GM23338 (cell line): ENCODE results near the gene MACROD1. TPM values are rescaled to one million over a fixed set of nuclear protein-coding genes. Genes with fewer than 3 reads are reported as not detected.
A peak's percentile ranks its signal among the peaks of the same experiment; 100 is the strongest.

ENCODE experiments used
- ATAC-seq: fragments of 200-7000 bp; cut with Tn5 transposase; 3 replicates; pipeline ENCODE4 v1.9.1; 2020
- DNase-seq: peaks from one replicate; pipeline ENCODE4 v3.0.0-alpha.2; 2015; ENCODE audit warnings: low spot score
- H2AFZ ChIP-seq: fragments of 200-600 bp; sonication (generic); 2 replicates; pipeline ENCODE4 v1.8.0; 2016; ENCODE audit warnings: antibody characterized with exemption, mild to moderate bottlenecking, moderate library complexity
- H3F3A ChIP-seq: fragments of 200-600 bp; sonication (generic); replicated peaks from 2 replicates; pipeline ENCODE4 v1.8.0; 2017; ENCODE audit warnings: antibody characterized with exemption, mixed run types, low read depth
- H3K27ac ChIP-seq: fragments of 200-600 bp; sonication (generic); 2 replicates; pipeline ENCODE4 v1.6.1; 2016; ENCODE audit warnings: low read depth
- H3K27me3 ChIP-seq: fragments of 200-600 bp; sonication (generic); 2 replicates; pipeline ENCODE4 v1.8.0; 2016; ENCODE audit warnings: mild to moderate bottlenecking, mixed run types, moderate library complexity; ENCODE audit not compliant: insufficient read depth
- H3K36me3 ChIP-seq: fragments of 200-600 bp; sonication (generic); 2 replicates; pipeline ENCODE4 v1.8.0; 2016; ENCODE audit warnings: mild to moderate bottlenecking; ENCODE audit not compliant: insufficient read depth
- H3K4me1 ChIP-seq: fragments of 200-600 bp; sonication (generic); 2 replicates; pipeline ENCODE4 v1.8.0; 2016; ENCODE audit warnings: mild to moderate bottlenecking, moderate library complexity; ENCODE audit not compliant: insufficient read depth
- H3K4me2 ChIP-seq: fragments of 200-600 bp; sonication (generic); 2 replicates; pipeline ENCODE4 v1.7.1; 2017; ENCODE audit warnings: mixed run types
- H3K4me3 ChIP-seq: fragments of 200-600 bp; sonication (generic); 2 replicates; pipeline ENCODE4 v1.6.1; 2016; ENCODE audit warnings: mixed run types
- H3K79me2 ChIP-seq: fragments of 200-600 bp; sonication (generic); replicated peaks from 2 replicates; pipeline ENCODE4 v1.8.0; 2017; ENCODE audit warnings: mild to moderate bottlenecking; ENCODE audit not compliant: insufficient read depth
- H3K9me2 ChIP-seq: fragments of 200-600 bp; sonication (generic); 2 replicates; pipeline ENCODE4 v1.8.0; 2017; ENCODE audit not compliant: insufficient read depth
- H4K20me1 ChIP-seq: fragments of 200-600 bp; sonication (generic); replicated peaks from 2 replicates; pipeline ENCODE4 v1.8.0; 2017; ENCODE audit warnings: mild to moderate bottlenecking; ENCODE audit not compliant: insufficient read depth
- H3K27ac Mint-ChIP-seq: 2 replicates; pipeline ENCODE4 v1.8.0; 2020; ENCODE audit warnings: inconsistent platforms, mild to moderate bottlenecking, moderate library complexity, mixed read lengths
- H3K27me3 Mint-ChIP-seq: 3 replicates; pipeline ENCODE4 v1.8.0; 2022; ENCODE audit warnings: low read depth, mild to moderate bottlenecking, moderate library complexity, mixed read lengths, inconsistent platforms; ENCODE audit not compliant: insufficient read depth, poor library complexity
- H3K36me3 Mint-ChIP-seq: 3 replicates; pipeline ENCODE4 v1.8.0; 2021; ENCODE audit warnings: low read depth, mild to moderate bottlenecking, inconsistent platforms, moderate library complexity, mixed read lengths
- H3K4me1 Mint-ChIP-seq: 3 replicates; pipeline ENCODE4 v1.8.0; 2020; ENCODE audit warnings: mild to moderate bottlenecking, inconsistent platforms, mixed read lengths
- H3K4me3 Mint-ChIP-seq: 3 replicates; pipeline ENCODE4 v1.8.0; 2021; ENCODE audit warnings: moderate library complexity, mild to moderate bottlenecking, inconsistent platforms, mixed read lengths
- H3K9me3 Mint-ChIP-seq: 3 replicates; pipeline ENCODE4 v1.8.0; 2020; ENCODE audit warnings: moderate library complexity, mild to moderate bottlenecking, inconsistent platforms, mixed read lengths
- CREB1 ChIP-seq: fragments of 250-450 bp; sonication (Bioruptor Pico); IDR thresholded peaks from 2 replicates; pipeline ENCODE4 v1.5.0; 2020; ENCODE audit warnings: low read depth, mild to moderate bottlenecking, moderate library complexity
- CTCF ChIP-seq, 2 experiments: fragments of 200-600 bp in 1 of 2; sonication (generic) in 1 of 2; conservative IDR thresholded peaks; 2 replicates each; pipeline versions ENCODE4 v1.5.1 to v1.6.1; 2016 to 2017; ENCODE audit warnings: antibody characterized with exemption in 2 of 2, low read depth in 2 of 2, mild to moderate bottlenecking in 2 of 2, moderate library complexity in 1 of 2
- ETS1 ChIP-seq: IDR thresholded peaks from 2 replicates; pipeline ENCODE4 v1.6.1; 2016; ENCODE audit warnings: antibody characterized with exemption
- EZH2 ChIP-seq: fragments of 200-600 bp; sonication (generic); IDR thresholded peaks from one replicate; pipeline ENCODE4 v1.8.0; 2017; ENCODE audit warnings: antibody characterized with exemption, mild to moderate bottlenecking, low read depth; ENCODE audit not compliant: unreplicated experiment
- EZH2phosphoT487 ChIP-seq: fragments of 200-600 bp; sonication (generic); IDR thresholded peaks from one replicate; pipeline ENCODE4 v1.8.1; 2018; ENCODE audit warnings: antibody characterized with exemption; ENCODE audit not compliant: unreplicated experiment
- JUNB ChIP-seq: IDR thresholded peaks from one replicate; pipeline ENCODE4 v1.6.1; 2016; ENCODE audit warnings: antibody characterized with exemption; ENCODE audit not compliant: unreplicated experiment
- NANOG ChIP-seq: IDR thresholded peaks from 2 replicates; pipeline ENCODE4 v1.6.1; 2016; ENCODE audit warnings: antibody characterized with exemption, borderline replicate concordance
- POLR2AphosphoS5 ChIP-seq: IDR thresholded peaks from 2 replicates; pipeline ENCODE4 v1.6.1; 2016; ENCODE audit warnings: antibody characterized with exemption, low read depth
- REST ChIP-seq: IDR thresholded peaks from one replicate; pipeline ENCODE4 v1.6.1; 2018; ENCODE audit warnings: antibody characterized with exemption; ENCODE audit not compliant: unreplicated experiment
- STAT1 ChIP-seq: IDR thresholded peaks from one replicate; pipeline ENCODE4 v1.6.1; 2016; ENCODE audit warnings: antibody characterized with exemption; ENCODE audit not compliant: unreplicated experiment
- ZNF114 ChIP-seq: fragments of 250-450 bp; sonication (Bioruptor Pico); IDR thresholded peaks from 2 replicates; pipeline ENCODE4 v1.5.0; 2020; ENCODE audit warnings: mild to moderate bottlenecking, moderate library complexity
- ZNF331 ChIP-seq: fragments of 250-450 bp; sonication (Bioruptor Pico); IDR thresholded peaks from 2 replicates; pipeline ENCODE4 v1.5.0; 2020; ENCODE audit warnings: low read depth, mild to moderate bottlenecking, moderate library complexity
- ZNF462 ChIP-seq: fragments of 250-450 bp; sonication (Bioruptor Pico); IDR thresholded peaks from 2 replicates; pipeline ENCODE4 v1.5.0; 2020; ENCODE audit warnings: mild to moderate bottlenecking, moderate library complexity
- polyA plus RNA-seq: library from polyadenylated mRNA; unstranded; fragments of >200 nt; fragmentation: Nextera tagmentation; extraction: Ambion mirVana; gene quantifications from 2 replicates; pipeline ENCODE4 v1.2.1, GENCODE V29; 2016
- total RNA-seq: library from RNA; depleted of rRNA; stranded (reverse); fragments of >200 nt; shearing (Covaris generic); gene quantifications from 2 replicates; pipeline ENCODE4 v1.2.3, GENCODE V29; 2014

MACROD1 gene
- total and polyA plus RNA-seq, 2 experiments from 2014 or later = 33.0 to 51.6 TPM

GRCh38 chr11:64025205-64025604 is 140.7 kb downstream of the MACROD1 start:
- Mint-ChIP-seq H3K36me3 (peaks cover 4% of the 10 kb centered on the region; the same call in 1 of the 3 replicates), H3K4me1 (peaks cover 75% of the 10 kb centered on the region), H3K9me3 (no peaks in the 10 kb centered on the region; the same call in 2 of the 3 replicates), H3K4me3 (peak overlapping the region; percentile 20; the same call in 2 of the 3 replicates), H3K27me3 (peaks cover 62% of the 10 kb centered on the region), H3K27ac (peak overlapping the region; percentile 86)
- Histone ChIP-seq H3K4me1 (peaks cover 75% of the 10 kb centered on the region), H3K9me2 (no peaks in the 10 kb centered on the region), H3K4me3 (peak overlapping the region; percentile 31; the same call in 1 of the 2 replicates), H3K79me2 (no peaks in the 10 kb centered on the region), H4K20me1 (no peaks in the 10 kb centered on the region), H3K4me2 (peak overlapping the region; percentile 42), H3K36me3 (no peaks in the 10 kb centered on the region), H3K27me3 (peaks cover 20% of the 10 kb centered on the region), H3F3A (peaks cover 25% of the 10 kb centered on the region), H3K27ac (peak overlapping the region; percentile 79), H2AFZ (no peak overlapping the region)
- ATAC-seq (peak; percentile 59), DNase-seq (peak; percentile 93)
- TF ChIP-seq ZNF331 (CRISPR knock-in tag) = no peak
- TF ChIP-seq STAT1 = no peak
- TF ChIP-seq POLR2AphosphoS5 = peak; percentile 23; the same call in 1 of the 2 replicates
- no peak for TF ChIP-seq ZNF462 (CRISPR knock-in tag)
- no peak for TF ChIP-seq JUNB
- no peak for TF ChIP-seq ZNF114 (CRISPR knock-in tag)
- peak; percentile 84 for TF ChIP-seq ETS1
- TF ChIP-seq REST = no peak
- 0 out of 2 replicates have a peak, but pooled peaks have one; percentile 12 for TF ChIP-seq NANOG
- TF ChIP-seq CREB1 (CRISPR knock-in tag) = no peak
- no peak for TF ChIP-seq EZH2
- no peak for TF ChIP-seq EZH2phosphoT487
- no peak for TF ChIP-seq CTCF (conservative IDR thresholded peaks at IDR 0.05; ENCODE audit: low read depth in 2 of 2)
